CD4-positive, CD25-positive, alpha-beta regulatory T cell (primary cell): Measurements from ENCODE around the gene UNKL. TPM values are rescaled to one million over a fixed set of nuclear protein-coding genes. Genes with fewer than 3 reads are reported as not detected.
"Not testable (repeated sequence)": the region's sequence is repeated elsewhere in the genome, so short reads cannot be mapped to it uniquely, and the experiment has no call there.

Experiments used
- ATAC-seq, 2 donors: fragments of 150-1000 bp; cut with Tn5 transposase; one replicate each; pipeline ENCODE4 v1.10.0; 2021; ENCODE audit warnings: low read depth in 2 of 2, moderate number of reproducible peaks in 2 of 2, moderate library complexity in 1 of 2
- DNase-seq, 3 donors: peaks; one replicate each; pipeline versions ENCODE4 v3.0.0 to v3.0.0-alpha.2; 2012 to 2022; ENCODE audit warnings: mixed read lengths in 1 of 3
- H3K27ac ChIP-seq: one replicate; pipeline ENCODE4 v1.7.0; 2013; ENCODE audit warnings: mild to moderate bottlenecking, low read length; ENCODE audit not compliant: insufficient read depth, poor library complexity, severe bottlenecking
- H3K27me3 ChIP-seq: one replicate; pipeline ENCODE4 v1.7.0; 2013; ENCODE audit warnings: low read length; ENCODE audit not compliant: control insufficient read depth, insufficient read depth
- H3K36me3 ChIP-seq: one replicate; pipeline ENCODE4 v1.7.0; 2013; ENCODE audit warnings: mild to moderate bottlenecking, low read length, moderate library complexity; ENCODE audit not compliant: control insufficient read depth, insufficient read depth
- H3K4me1 ChIP-seq: 2 replicates; pipeline ENCODE4 v1.7.0; 2013; ENCODE audit warnings: mild to moderate bottlenecking, low read length; ENCODE audit not compliant: insufficient read depth, control insufficient read depth, poor library complexity, severe bottlenecking
- H3K4me3 ChIP-seq: one replicate; pipeline ENCODE4 v1.7.0; 2013; ENCODE audit warnings: low read depth, mild to moderate bottlenecking, low read length, moderate library complexity
- H3K9me3 ChIP-seq, 2 experiments: 1 replicate in 1 of 2; 2 replicates in 1 of 2; pipeline ENCODE4 v1.7.0; 2013; ENCODE audit warnings: low read length in 2 of 2, mild to moderate bottlenecking in 1 of 2, moderate library complexity in 1 of 2; ENCODE audit not compliant: control insufficient read depth in 2 of 2
- H3K27ac Mint-ChIP-seq, 3 donors: one replicate each; pipeline ENCODE4 v1.8.0; 2020 to 2022; ENCODE audit warnings: mild to moderate bottlenecking in 3 of 3, mixed read lengths in 3 of 3, moderate library complexity in 2 of 3
- H3K27me3 Mint-ChIP-seq: one replicate; pipeline ENCODE4 v1.8.0; 2022; ENCODE audit warnings: mild to moderate bottlenecking, mixed read lengths
- H3K36me3 Mint-ChIP-seq: one replicate; pipeline ENCODE4 v1.8.0; 2020; ENCODE audit warnings: mixed read lengths
- H3K4me1 Mint-ChIP-seq, 4 donors: one replicate each; pipeline ENCODE4 v1.8.0; 2020 to 2022; ENCODE audit warnings: mixed read lengths in 4 of 4, mild to moderate bottlenecking in 1 of 4
- H3K4me3 Mint-ChIP-seq, 4 donors: one replicate each; pipeline ENCODE4 v1.8.0; 2020 to 2022; ENCODE audit warnings: mild to moderate bottlenecking in 4 of 4, mixed read lengths in 4 of 4, moderate library complexity in 3 of 4
- H3K9me3 Mint-ChIP-seq, 7 donors: one replicate each; pipeline ENCODE4 v1.8.0; 2020 to 2022; ENCODE audit warnings: mixed read lengths in 7 of 7, mild to moderate bottlenecking in 3 of 7, moderate library complexity in 2 of 7
- polyA plus RNA-seq, 4 donors: library from polyadenylated mRNA; unstranded; fragments of 300-500 nt; fragmentation: Illumina TruSeq; gene quantifications; one replicate each; pipeline ENCODE4 v1.2.3, GENCODE V29; 2021
- total RNA-seq: library from RNA; stranded (reverse); gene quantifications from one replicate; pipeline ENCODE4 v1.2.3, GENCODE V29; 2022

UNKL gene
- total and polyA plus RNA-seq, 5 donors from 2014 or later, result 6.3 to 94.3 (median 9.6) TPM

DNA sequence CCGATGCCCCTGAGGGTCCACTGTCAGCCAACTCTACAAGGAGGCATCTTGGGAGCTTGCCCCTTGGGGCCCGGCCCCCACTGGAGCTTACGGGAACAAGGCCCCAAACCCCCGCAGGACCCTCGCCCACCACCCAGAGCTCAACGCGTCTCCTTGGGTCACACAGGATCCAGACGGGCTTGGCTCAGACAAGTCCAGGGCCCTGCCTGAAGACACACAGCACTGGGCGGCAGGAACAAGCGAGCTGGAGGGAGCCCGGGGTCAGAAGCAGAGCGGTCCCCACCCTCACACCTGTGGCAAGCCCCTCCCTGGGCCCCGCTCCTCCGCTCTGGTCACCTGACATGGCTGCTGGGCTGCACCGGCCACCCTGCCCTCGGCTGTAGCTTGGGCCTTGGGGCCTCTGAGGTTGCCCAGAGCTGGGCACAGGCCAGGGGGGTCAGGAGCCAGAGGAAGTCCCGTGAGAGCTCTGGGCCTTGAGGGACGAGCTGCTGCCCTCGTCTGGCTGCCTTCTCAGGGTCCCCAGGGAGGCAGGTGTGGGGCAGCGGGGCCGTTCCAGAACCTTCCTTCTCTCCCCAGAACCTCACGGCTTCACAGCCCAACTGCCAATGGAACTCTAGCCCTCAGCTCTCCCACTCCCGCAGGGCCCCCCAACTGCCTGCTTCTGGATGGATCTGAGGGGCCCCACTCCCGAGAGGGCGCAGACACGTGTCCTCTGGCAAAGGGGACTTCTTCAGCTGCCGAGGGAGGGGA lies 29.7 kb upstream of the UNKL start, which contains the start of gene CCDC154:
Gene CCDC154 (minus strand): TSS at position 577 of the 750 bp plus-strand sequence. CDS start 234 bp downstream, at position 343.
- Histone ChIP-seq H3K36me3 (peaks cover 3% of the 10 kb centered on the region), H3K27me3 (no peaks in the 10 kb centered on the region), H3K4me3 (no peak within 1 kb of the TSS), H3K9me3 (no peaks in the 10 kb centered on the region), H3K27ac (no peak within 1 kb of the TSS), H3K4me1 (no peaks in the 10 kb centered on the region)
- H3K4me1 Mint-ChIP-seq, result no peaks in the 10 kb centered on the region
- no peak within 1 kb of the TSS for H3K4me3 Mint-ChIP-seq
- H3K27ac Mint-ChIP-seq, result no peak within 1 kb of the TSS
- H3K36me3 Mint-ChIP-seq, result no peaks in the 10 kb centered on the region
- DNase-seq (no peak), ATAC-seq (no peak)
- H3K27me3 Mint-ChIP-seq, result no peaks in the 10 kb centered on the region
- no peaks in the 10 kb centered on the region for H3K9me3 Mint-ChIP-seq

DNA sequence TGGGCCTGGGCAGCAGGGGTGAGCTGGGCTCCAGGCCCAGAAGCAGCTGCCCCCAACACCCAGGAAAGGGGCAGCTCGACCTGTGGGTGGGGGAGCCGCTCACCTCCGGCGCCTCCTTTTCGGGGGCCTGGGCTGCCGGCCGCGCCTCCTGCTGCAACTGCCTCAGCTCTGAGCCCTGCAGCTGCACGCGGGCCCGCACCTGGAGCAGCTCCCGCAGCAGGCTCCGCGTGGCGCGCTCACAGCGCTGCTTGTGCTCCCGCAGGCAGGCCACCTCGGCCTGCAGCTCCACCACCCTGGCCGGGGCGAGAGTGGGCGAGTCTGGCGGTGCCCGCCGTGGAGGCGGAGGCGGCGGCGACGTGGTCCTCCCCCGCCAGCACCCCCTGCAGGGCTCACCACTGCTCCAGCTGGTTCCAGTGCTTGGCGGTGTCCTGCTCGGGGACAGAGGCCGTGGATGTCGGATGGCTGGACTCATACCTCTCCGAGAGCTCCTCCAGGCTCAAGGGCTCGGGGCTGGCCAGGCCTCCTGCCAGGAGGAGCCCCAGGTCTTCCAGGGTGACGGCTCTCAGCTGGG lies 29.0 kb upstream of the UNKL start:
- no peak overlapping the region for H3K27ac ChIP-seq
- H3K9me3 Mint-ChIP-seq, result no peaks in the 10 kb centered on the region

GRCh38 chr16:1442697-1443096 lies 28.2 kb upstream of the UNKL start:
- Histone ChIP-seq H3K4me3 (no peak overlapping the region), H3K27ac (no peak overlapping the region), H3K9me3 (no peaks in the 10 kb centered on the region), H3K4me1 (no peaks in the 10 kb centered on the region), H3K27me3 (no peaks in the 10 kb centered on the region), H3K36me3 (no peaks in the 10 kb centered on the region)
- H3K27ac Mint-ChIP-seq, result no peak overlapping the region
- no peak for DNase-seq
- no peaks in the 10 kb centered on the region for H3K9me3 Mint-ChIP-seq
- ATAC-seq, result no peak
- no peaks in the 10 kb centered on the region for H3K27me3 Mint-ChIP-seq
- no peaks in the 10 kb centered on the region for H3K36me3 Mint-ChIP-seq
- H3K4me3 Mint-ChIP-seq, result no peak overlapping the region
- H3K4me1 Mint-ChIP-seq, result no peaks in the 10 kb centered on the region

More for the DNA sequence above, 29.0 kb upstream of the UNKL start:
- ATAC-seq (no peak), DNase-seq (no peak)
- H3K36me3 Mint-ChIP-seq, result no peaks in the 10 kb centered on the region
- H3K9me3 ChIP-seq, result no peaks in the 10 kb centered on the region
- H3K27me3 ChIP-seq, result no peaks in the 10 kb centered on the region
- no peak overlapping the region for H3K4me3 Mint-ChIP-seq
- H3K4me1 ChIP-seq, result no peaks in the 10 kb centered on the region
- no peak overlapping the region for H3K4me3 ChIP-seq
- peaks cover 3% of the 10 kb centered on the region for H3K36me3 ChIP-seq
- H3K27me3 Mint-ChIP-seq, result no peaks in the 10 kb centered on the region
- no peak overlapping the region for H3K27ac Mint-ChIP-seq
- no peaks in the 10 kb centered on the region for H3K4me1 Mint-ChIP-seq

GRCh38 chr16:1441391-1441829 lies 26.9 kb upstream of the UNKL start:
- Histone ChIP-seq H3K4me3 (no peak overlapping the region), H3K9me3 (no peaks in the 10 kb centered on the region), H3K27me3 (no peaks in the 10 kb centered on the region), H3K36me3 (no peaks in the 10 kb centered on the region), H3K27ac (no peak overlapping the region), H3K4me1 (no peaks in the 10 kb centered on the region)
- Mint-ChIP-seq H3K4me3 (no peak overlapping the region), H3K36me3 (no peaks in the 10 kb centered on the region), H3K27me3 (no peaks in the 10 kb centered on the region), H3K4me1 (no peaks in the 10 kb centered on the region), H3K9me3 (no peaks in the 10 kb centered on the region), H3K27ac (no peak overlapping the region)
- no peak for ATAC-seq
- no peak for DNase-seq

DNA sequence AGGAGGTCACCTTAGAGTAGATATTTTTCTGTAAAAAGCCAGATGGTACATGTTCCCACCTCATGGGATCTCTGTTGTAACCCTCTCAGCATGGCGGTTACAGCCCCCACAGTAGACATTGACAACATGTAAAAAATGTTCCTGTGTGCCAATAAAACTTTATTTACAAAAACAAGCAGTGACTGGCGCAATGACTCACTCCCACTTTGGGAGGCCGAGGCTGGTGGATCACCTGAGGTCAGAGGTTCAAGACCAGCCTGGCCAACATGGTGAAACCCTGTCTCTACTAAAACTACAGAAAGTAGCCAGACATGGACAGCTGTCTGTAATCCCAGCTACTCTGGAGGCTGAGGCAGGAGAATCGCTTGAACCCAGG lies 25.2 kb upstream of the UNKL start:
- H3K4me1 Mint-ChIP-seq, H3K9me3 Mint-ChIP-seq, ATAC-seq, H3K4me3 ChIP-seq, H3K27ac Mint-ChIP-seq, H3K4me3 Mint-ChIP-seq, H3K27ac ChIP-seq, H3K27me3 ChIP-seq, H3K27me3 Mint-ChIP-seq, H3K4me1 ChIP-seq, H3K36me3 ChIP-seq, H3K9me3 ChIP-seq, DNase-seq, H3K36me3 Mint-ChIP-seq: not testable (repeated sequence)

GRCh38 chr16:1439058-1439698 lies 24.7 kb upstream of the UNKL start:
- Histone ChIP-seq H3K27me3 (no peaks in the 10 kb centered on the region), H3K4me1 (no peaks in the 10 kb centered on the region), H3K4me3 (no peak overlapping the region), H3K9me3 (no peaks in the 10 kb centered on the region), H3K27ac (no peak overlapping the region), H3K36me3 (no peaks in the 10 kb centered on the region)
- ATAC-seq (no peak), DNase-seq (no peak)
- Mint-ChIP-seq H3K27me3 (no peaks in the 10 kb centered on the region), H3K9me3 (no peaks in the 10 kb centered on the region), H3K4me1 (no peaks in the 10 kb centered on the region), H3K4me3 (no peak overlapping the region), H3K36me3 (no peaks in the 10 kb centered on the region), H3K27ac (no peak overlapping the region)

GRCh38 chr16:1438229-1439057 lies 23.9 kb upstream of the UNKL start:
- H3K4me1 Mint-ChIP-seq, result no peaks in the 10 kb centered on the region
- Histone ChIP-seq H3K4me3 (no peak overlapping the region), H3K9me3 (no peaks in the 10 kb centered on the region), H3K27ac (no peak overlapping the region), H3K27me3 (no peaks in the 10 kb centered on the region), H3K36me3 (no peaks in the 10 kb centered on the region), H3K4me1 (no peaks in the 10 kb centered on the region)
- ATAC-seq (no peak), DNase-seq (no peak)
- H3K9me3 Mint-ChIP-seq, result no peaks in the 10 kb centered on the region
- H3K27ac Mint-ChIP-seq, result no peak overlapping the region
- no peaks in the 10 kb centered on the region for H3K27me3 Mint-ChIP-seq
- no peaks in the 10 kb centered on the region for H3K36me3 Mint-ChIP-seq
- no peak overlapping the region for H3K4me3 Mint-ChIP-seq
